ENCODE data around the gene CACTIN. TPM values are rescaled to one million over a fixed set of nuclear protein-coding genes. Genes with fewer than 3 reads are reported as not detected.

Gene CACTIN
- total and polyA plus RNA-seq, 2 of the 4 experiments (the other 2 are of a cell fraction), result 10.8 to 19.5 TPM

DNA sequence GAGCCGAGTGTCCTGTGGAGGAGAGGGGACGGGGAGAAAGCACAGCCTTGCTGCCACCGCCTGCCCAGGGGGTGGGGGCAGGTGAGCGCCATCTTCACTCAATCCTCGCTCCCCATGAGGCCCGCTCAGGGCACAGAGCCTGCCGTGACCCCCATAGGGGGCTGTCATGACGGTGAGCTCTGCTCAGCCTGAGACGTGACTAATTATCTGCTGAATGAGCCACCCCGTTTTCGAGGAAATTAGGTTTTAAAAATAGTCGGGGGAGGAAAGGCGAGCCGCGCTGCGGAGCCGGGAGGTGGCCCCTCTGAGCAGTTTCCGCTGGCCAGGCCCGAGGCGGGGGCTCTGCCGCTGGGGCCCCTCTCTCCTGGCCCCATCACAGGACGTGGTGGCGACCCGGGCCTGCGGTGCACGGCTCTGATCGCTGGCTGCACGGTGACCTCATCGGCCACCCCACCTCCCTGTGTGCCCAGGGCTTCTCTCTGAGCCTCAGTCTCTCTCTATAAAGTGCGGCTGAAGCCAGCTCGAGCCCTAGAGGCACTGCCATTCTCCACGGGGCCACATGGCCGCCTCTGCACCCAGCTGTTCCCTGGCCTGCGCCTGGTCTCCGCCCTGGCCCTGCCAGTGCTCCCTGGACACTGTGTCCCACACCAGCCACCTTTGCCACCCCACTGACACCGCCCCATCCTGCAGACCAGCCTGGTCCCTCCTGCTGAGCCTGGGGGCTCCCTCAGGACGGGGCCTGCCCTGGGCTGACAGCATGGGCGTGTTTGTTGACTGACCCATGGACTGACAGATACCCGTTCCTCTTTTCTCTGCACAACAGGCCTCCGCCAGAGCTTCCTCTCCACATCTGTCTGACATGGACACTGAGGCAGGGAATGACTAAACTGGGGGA is 45.3 kb upstream of the CACTIN start:
- peak overlapping the region; percentile 90 for H3K4ac ChIP-seq (ENCODE audit: low read depth, low read length)
- peak overlapping the region; percentile 73 for H2AFZ ChIP-seq (replicated peaks; ENCODE audit: low read length, poor library complexity)
- H3K27me3 ChIP-seq (ENCODE audit: control insufficient read depth, insufficient read depth, low read length), result no peaks in the 10 kb centered on the region
- no peak overlapping the region for H3K4me3 ChIP-seq (ENCODE audit: insufficient read depth, low read depth, low read length)
- peaks cover 27% of the 10 kb centered on the region for H3K4me1 ChIP-seq (ENCODE audit: control insufficient read depth, insufficient read depth, low read length)
- 19% methylated on average over 20 of the region's 40 CpGs; no CpG with 5 or more reads in 1 of the 2 experiments for WGBS, 2 experiments (ENCODE audit: extremely low coverage in 2 of 2, insufficient read length in 1 of 2)
- H2AK5ac ChIP-seq (ENCODE audit: low read depth, low read length), result peak overlapping the region; percentile 92
- peaks cover 5% of the 10 kb centered on the region; the same call in 1 of the 2 replicates for H3K36me3 ChIP-seq (ENCODE audit: control insufficient read depth, insufficient read depth, low read length)
- CTCF ChIA-PET, result no interaction called here
- no peak overlapping the region for H3K56ac ChIP-seq (ENCODE audit: extremely low read depth, insufficient read depth, low read length)
- no TSS peak for BruUV-seq (replicated peaks)
- DNase-seq, result peak; percentile 20
- peaks cover 29% of the 10 kb centered on the region for H4K20me1 ChIP-seq (ENCODE audit: insufficient read depth, low read length)
- peak overlapping the region; percentile 77 for H3K27ac ChIP-seq (ENCODE audit: insufficient read depth, low read length)
- dilution Hi-C loops (cut with HindIII; ENCODE audit: low sequenced_read_pairs, unreplicated experiment) (no loop called here), intact Hi-C loops (cut with micrococcal nuclease) (loop anchor here (2.0 kb wide), 1 partner anchor 27 kb away; no protein-coding TSS in a partner anchor), in situ Hi-C loops (cut with MboI; ENCODE audit: low sequenced_read_pairs) (no loop called here)
- no peak overlapping the region for H2BK15ac ChIP-seq (ENCODE audit: low read depth, low read length)
- POLR2A ChIA-PET (ENCODE audit: unreplicated experiment), result no interaction called here
- no peak overlapping the region for H2BK20ac ChIP-seq (ENCODE audit: low read depth, low read length)
- no peak overlapping the region for H3K18ac ChIP-seq (ENCODE audit: low read depth, low read length)
- peak overlapping the region; percentile 68 for H3K14ac ChIP-seq (replicated peaks; ENCODE audit: low read depth, low read length)
- peak overlapping the region; percentile 51 for H2BK5ac ChIP-seq (ENCODE audit: low read depth, low read length, poor library complexity, severe bottlenecking)
- peak overlapping the region; percentile 5; the same call in 1 of the 2 replicates for H3K9ac ChIP-seq (ENCODE audit: low read depth, low read length)
- ATAC-seq (ENCODE audit: low read depth), result peak; percentile 7
- peak overlapping the region; percentile 12; the same call in 1 of the 2 replicates for H4K5ac ChIP-seq (ENCODE audit: low read depth, low read length)
- peak overlapping the region; percentile 70; the same call in 1 of the 2 replicates for H2BK120ac ChIP-seq (ENCODE audit: low read depth, low read length)
- peak overlapping the region; percentile 43; the same call in 1 of the 2 replicates for H4K91ac ChIP-seq (ENCODE audit: insufficient read depth, low read depth, low read length)
- peak overlapping the region; percentile 95 for H2AK9ac ChIP-seq (replicated peaks; ENCODE audit: low read depth, low read length, poor library complexity)
- H3K23ac ChIP-seq (ENCODE audit: low read depth, low read length), result peak overlapping the region; percentile 40; the same call in 1 of the 2 replicates
- 0 out of 2 replicates have a peak, but pooled peaks have one; percentile 12 for TF ChIP-seq RAD21 (IDR thresholded peaks at IDR 0.05; ENCODE audit: low read length)
- no peak for TF ChIP-seq CHD1 (IDR thresholded peaks at IDR 0.05; ENCODE audit: low read depth, low read length)
- no peak for TF ChIP-seq BHLHE40 (IDR thresholded peaks at IDR 0.05; ENCODE audit: low read depth, low read length)
- peak; percentile 38; the same call in 1 of the 2 replicates for TF ChIP-seq MAZ (IDR thresholded peaks at IDR 0.05; ENCODE audit: borderline replicate concordance, low read depth, low read length)
- TF ChIP-seq, protein P1, sequence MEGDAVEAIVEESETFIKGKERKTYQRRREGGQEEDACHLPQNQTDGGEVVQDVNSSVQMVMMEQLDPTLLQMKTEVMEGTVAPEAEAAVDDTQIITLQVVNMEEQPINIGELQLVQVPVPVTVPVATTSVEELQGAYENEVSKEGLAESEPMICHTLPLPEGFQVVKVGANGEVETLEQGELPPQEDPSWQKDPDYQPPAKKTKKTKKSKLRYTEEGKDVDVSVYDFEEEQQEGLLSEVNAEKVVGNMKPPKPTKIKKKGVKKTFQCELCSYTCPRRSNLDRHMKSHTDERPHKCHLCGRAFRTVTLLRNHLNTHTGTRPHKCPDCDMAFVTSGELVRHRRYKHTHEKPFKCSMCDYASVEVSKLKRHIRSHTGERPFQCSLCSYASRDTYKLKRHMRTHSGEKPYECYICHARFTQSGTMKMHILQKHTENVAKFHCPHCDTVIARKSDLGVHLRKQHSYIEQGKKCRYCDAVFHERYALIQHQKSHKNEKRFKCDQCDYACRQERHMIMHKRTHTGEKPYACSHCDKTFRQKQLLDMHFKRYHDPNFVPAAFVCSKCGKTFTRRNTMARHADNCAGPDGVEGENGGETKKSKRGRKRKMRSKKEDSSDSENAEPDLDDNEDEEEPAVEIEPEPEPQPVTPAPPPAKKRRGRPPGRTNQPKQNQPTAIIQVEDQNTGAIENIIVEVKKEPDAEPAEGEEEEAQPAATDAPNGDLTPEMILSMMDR (conservative IDR thresholded peaks at IDR 0.05; ENCODE audit: low read depth, low read length), result peak; percentile 28; the same call in 1 of the 2 replicates
- TF ChIP-seq CEBPB (IDR thresholded peaks at IDR 0.05; ENCODE audit: low read depth, low read length), result no peak
- TF ChIP-seq, protein P2, sequence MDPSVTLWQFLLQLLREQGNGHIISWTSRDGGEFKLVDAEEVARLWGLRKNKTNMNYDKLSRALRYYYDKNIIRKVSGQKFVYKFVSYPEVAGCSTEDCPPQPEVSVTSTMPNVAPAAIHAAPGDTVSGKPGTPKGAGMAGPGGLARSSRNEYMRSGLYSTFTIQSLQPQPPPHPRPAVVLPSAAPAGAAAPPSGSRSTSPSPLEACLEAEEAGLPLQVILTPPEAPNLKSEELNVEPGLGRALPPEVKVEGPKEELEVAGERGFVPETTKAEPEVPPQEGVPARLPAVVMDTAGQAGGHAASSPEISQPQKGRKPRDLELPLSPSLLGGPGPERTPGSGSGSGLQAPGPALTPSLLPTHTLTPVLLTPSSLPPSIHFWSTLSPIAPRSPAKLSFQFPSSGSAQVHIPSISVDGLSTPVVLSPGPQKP (IDR thresholded peaks at IDR 0.05; ENCODE audit: borderline replicate concordance, low read depth, low read length), result no peak
- peak overlapping the region; percentile 69 to 77; a peak in 3 of 4 replicates for H4K8ac ChIP-seq (ENCODE audit: low read depth in 2 of 2, low read length in 2 of 2)
- peaks cover 11 to 68% of the 10 kb centered on the region in 2 experiments for H3K79me1 ChIP-seq (ENCODE audit: low read depth in 1 of 2, low read length in 2 of 2)
- H3K9me3 ChIP-seq (ENCODE audit: control insufficient read depth, insufficient read depth, low read length), result no peaks in the 10 kb centered on the region
- no peak overlapping the region for H3K4me2 ChIP-seq (ENCODE audit: low read depth, low read length)
- peaks cover 4% of the 10 kb centered on the region; the same call in 1 of the 2 replicates for H3K9me1 ChIP-seq (ENCODE audit: insufficient read depth, low read length)

Measured in IMR-90 (cell line).